ENCODE data around the gene WDR26. TPM values are rescaled to one million over a fixed set of nuclear protein-coding genes. Genes with fewer than 3 reads are reported as not detected.

Gene WDR26
- total and polyA plus RNA-seq, 9 of the 15 experiments (the other 6 are each of a cell fraction or from before 2014, with no cell fraction given): 11.5 to 66.0 (median 39.8) TPM

DNA sequence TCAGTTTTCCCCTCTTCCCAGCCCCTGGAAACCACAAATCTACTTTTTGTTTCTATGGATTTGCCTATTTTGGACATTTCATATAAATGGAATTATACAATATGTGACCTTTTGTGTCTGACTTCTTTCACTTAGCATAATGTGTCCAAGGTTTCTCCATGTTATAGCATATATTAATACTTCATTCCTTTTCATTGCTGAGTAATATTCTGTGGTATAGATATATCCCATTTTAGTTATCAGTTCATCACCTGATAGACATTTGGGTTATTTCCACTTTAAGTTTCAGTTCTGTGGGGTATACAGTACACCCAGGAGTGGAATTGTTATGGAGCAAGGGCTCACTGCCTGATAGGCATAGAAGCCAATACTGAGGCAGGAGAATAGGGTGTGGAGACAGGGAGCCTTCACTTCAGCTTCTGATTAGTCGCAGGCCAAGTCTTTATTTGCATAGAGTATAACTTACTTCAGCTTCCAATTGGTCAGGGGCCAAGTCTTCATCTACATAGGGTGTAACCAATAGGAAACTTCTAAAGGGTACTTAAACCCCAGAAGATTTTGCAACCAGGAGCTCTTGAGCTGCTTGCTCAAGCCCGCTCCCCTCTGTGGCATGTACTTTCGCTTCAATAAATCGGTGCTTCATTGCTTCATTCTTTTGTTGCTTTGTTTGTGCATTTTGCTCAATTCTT lies 96.3 kb downstream of the WDR26 start:
- Histone ChIP-seq H3K9me1 (ENCODE audit: control insufficient read depth, insufficient read depth, low read length) (no peaks in the 10 kb centered on the region), H3K9ac (ENCODE audit: insufficient read depth in 1 of 2, low read depth in 2 of 2, low read length in 2 of 2) (no peak overlapping the region), H3K79me2 (ENCODE audit: control insufficient read depth, insufficient read depth, low read length) (no peaks in the 10 kb centered on the region), H3K4me2 (ENCODE audit: insufficient read depth, low read length) (no peak overlapping the region), H3K27ac (ENCODE audit: extremely low read depth, low read depth, low read length) (no peak overlapping the region), H3K4me1 (replicated peaks in 1 of 2; ENCODE audit: control insufficient read depth in 2 of 2, insufficient read depth in 2 of 2, low read length in 2 of 2) (peaks cover 6 to 14% of the 10 kb centered on the region in 2 experiments), H3K9me3 (replicated peaks; ENCODE audit: control insufficient read depth, insufficient read depth, low read depth, low read length) (no peaks in the 10 kb centered on the region; the same call in 1 of the 2 replicates), H3K4me3 (no peak overlapping the region), H4K20me1 (replicated peaks; ENCODE audit: control insufficient read depth, insufficient read depth, low read length) (no peaks in the 10 kb centered on the region), H3K36me3 (ENCODE audit: control insufficient read depth, insufficient read depth, low read length) (no peaks in the 10 kb centered on the region), H3K27me3 (ENCODE audit: control insufficient read depth in 2 of 2, insufficient read depth in 2 of 2, low read length in 2 of 2) (no peaks in the 10 kb centered on the region), H2AFZ (ENCODE audit: low read depth, low read length) (no peak overlapping the region)
- ChIA-PET POLR2A (interaction anchor here (0.9 kb wide), 1 partner anchor 16 kb away, joined by 4 read pairs; no protein-coding TSS in a partner anchor), CTCF (ENCODE audit: low intra/inter-chr PET ratio) (interaction anchor here (0.6 kb wide), 1 partner anchor 105 kb away, joined by 3 read pairs; no protein-coding TSS in a partner anchor)
- intact Hi-C loops (cut with micrococcal nuclease): loop anchor here (10.0 kb wide), 1 partner anchor 587 kb away; the partner anchor contains the start of gene DNAH14
- FAIRE-seq (no peak), ATAC-seq (peak; percentile 72), DNase-seq (ENCODE audit: extremely low read depth in 1 of 4, low spot score in 3 of 4) (peak in 1 of 4 experiments; percentile 30)
- 88% methylated on average over 4 of the region's 4 CpGs for WGBS (ENCODE audit: insufficient coverage, low coverage, missing lambda C conversion rate)
- BruUV-seq (replicated peaks): no TSS peak
- in situ Hi-C loops (cut with MboI): loop anchor here (25.0 kb wide), 1 partner anchor 226 kb away; the partner anchor contains the start of gene FBXO28
- no peak for TF ChIP-seq ZNF780A (CRISPR knock-in tag; IDR thresholded peaks at IDR 0.05)
- no peak for TF ChIP-seq SPI1 (IDR thresholded peaks at IDR 0.05; ENCODE audit: borderline replicate concordance, low read depth, low read length)
- TF ChIP-seq, protein P1, sequence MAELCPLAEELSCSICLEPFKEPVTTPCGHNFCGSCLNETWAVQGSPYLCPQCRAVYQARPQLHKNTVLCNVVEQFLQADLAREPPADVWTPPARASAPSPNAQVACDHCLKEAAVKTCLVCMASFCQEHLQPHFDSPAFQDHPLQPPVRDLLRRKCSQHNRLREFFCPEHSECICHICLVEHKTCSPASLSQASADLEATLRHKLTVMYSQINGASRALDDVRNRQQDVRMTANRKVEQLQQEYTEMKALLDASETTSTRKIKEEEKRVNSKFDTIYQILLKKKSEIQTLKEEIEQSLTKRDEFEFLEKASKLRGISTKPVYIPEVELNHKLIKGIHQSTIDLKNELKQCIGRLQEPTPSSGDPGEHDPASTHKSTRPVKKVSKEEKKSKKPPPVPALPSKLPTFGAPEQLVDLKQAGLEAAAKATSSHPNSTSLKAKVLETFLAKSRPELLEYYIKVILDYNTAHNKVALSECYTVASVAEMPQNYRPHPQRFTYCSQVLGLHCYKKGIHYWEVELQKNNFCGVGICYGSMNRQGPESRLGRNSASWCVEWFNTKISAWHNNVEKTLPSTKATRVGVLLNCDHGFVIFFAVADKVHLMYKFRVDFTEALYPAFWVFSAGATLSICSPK (IDR thresholded peaks at IDR 0.05; ENCODE audit: borderline replicate concordance): no peak
- no peak for TF ChIP-seq FOXK1 (CRISPR knock-in tag; IDR thresholded peaks at IDR 0.05; ENCODE audit: borderline replicate concordance)
- no peak for TF ChIP-seq HSF4 (CRISPR knock-in tag; IDR thresholded peaks at IDR 0.05; ENCODE audit: borderline replicate concordance)
- TF ChIP-seq NBN (IDR thresholded peaks at IDR 0.05; ENCODE audit: low read depth): no peak
- no peak for TF ChIP-seq TAF15 (IDR thresholded peaks at IDR 0.05; ENCODE audit: low read depth, low read length)
- no peak for TF ChIP-seq TEAD1 (CRISPR knock-in tag; IDR thresholded peaks at IDR 0.05)
- TF ChIP-seq RHOXF2B (CRISPR knock-in tag; conservative IDR thresholded peaks at IDR 0.05): no peak
- TF ChIP-seq ELF2 (CRISPR knock-in tag; IDR thresholded peaks at IDR 0.05): no peak
- TF ChIP-seq, protein P2, sequence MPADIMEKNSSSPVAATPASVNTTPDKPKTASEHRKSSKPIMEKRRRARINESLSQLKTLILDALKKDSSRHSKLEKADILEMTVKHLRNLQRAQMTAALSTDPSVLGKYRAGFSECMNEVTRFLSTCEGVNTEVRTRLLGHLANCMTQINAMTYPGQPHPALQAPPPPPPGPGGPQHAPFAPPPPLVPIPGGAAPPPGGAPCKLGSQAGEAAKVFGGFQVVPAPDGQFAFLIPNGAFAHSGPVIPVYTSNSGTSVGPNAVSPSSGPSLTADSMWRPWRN (IDR thresholded peaks at IDR 0.05; ENCODE audit: low read depth): no peak
- TF ChIP-seq NFE2L1 (tag; IDR thresholded peaks at IDR 0.05; ENCODE audit: borderline replicate concordance, low read depth): no peak
- no peak for TF ChIP-seq GABPB1 (CRISPR knock-in tag; IDR thresholded peaks at IDR 0.05)
- peak; percentile 17; the same call in 1 of the 2 replicates for TF ChIP-seq BCOR (IDR thresholded peaks at IDR 0.05)
- no peak for TF ChIP-seq MAFG (tag; conservative IDR thresholded peaks at IDR 0.05)
- TF ChIP-seq CHCHD3 (CRISPR knock-in tag; IDR thresholded peaks at IDR 0.05): no peak
- no peak for TF ChIP-seq ZNF436 (CRISPR knock-in tag; IDR thresholded peaks at IDR 0.05)
- TF ChIP-seq ZNF431 (CRISPR knock-in tag; IDR thresholded peaks at IDR 0.05): no peak
- TF ChIP-seq RBM25 (IDR thresholded peaks at IDR 0.05; ENCODE audit: low read depth, low read length, severe bottlenecking): peak; percentile 4
- TF ChIP-seq EGR1 (conservative IDR thresholded peaks at IDR 0.05): no peak
- TF ChIP-seq, protein P3, sequence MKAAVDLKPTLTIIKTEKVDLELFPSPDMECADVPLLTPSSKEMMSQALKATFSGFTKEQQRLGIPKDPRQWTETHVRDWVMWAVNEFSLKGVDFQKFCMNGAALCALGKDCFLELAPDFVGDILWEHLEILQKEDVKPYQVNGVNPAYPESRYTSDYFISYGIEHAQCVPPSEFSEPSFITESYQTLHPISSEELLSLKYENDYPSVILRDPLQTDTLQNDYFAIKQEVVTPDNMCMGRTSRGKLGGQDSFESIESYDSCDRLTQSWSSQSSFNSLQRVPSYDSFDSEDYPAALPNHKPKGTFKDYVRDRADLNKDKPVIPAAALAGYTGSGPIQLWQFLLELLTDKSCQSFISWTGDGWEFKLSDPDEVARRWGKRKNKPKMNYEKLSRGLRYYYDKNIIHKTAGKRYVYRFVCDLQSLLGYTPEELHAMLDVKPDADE (conservative IDR thresholded peaks at IDR 0.05; ENCODE audit: control insufficient read depth, low read depth, low read length): no peak

Measured in K562 (cell line).